SK-N-SH (cell line): ENCODE measurements around the gene WWC2. TPM values are rescaled to one million over a fixed set of nuclear protein-coding genes. Genes with fewer than 3 reads are reported as not detected.

Source experiments
- CTCF ChIA-PET: fragments of 300-600, 350-600 bp; formaldehyde crosslinking; extraction: SDS; loops from one replicate; lab custom pipeline; 2021; lab: Yijun Ruan, JAX
- POLR2A ChIA-PET: fragments of 350-600 bp; sonication (Branson Sonifier 250); formaldehyde crosslinking; extraction: SDS; loops from one replicate; lab custom pipeline; 2020; ENCODE audit warnings: antibody characterized with exemption, inconsistent platforms; lab: Yijun Ruan, JAX
- DNase-seq: peaks from one replicate; pipeline ENCODE4 v3.0.0; 2012
- H2AFZ ChIP-seq: fragments of 200-600 bp; sonication (generic); 2 replicates; pipeline ENCODE4 v1.8.1; 2016; ENCODE audit warnings: antibody characterized with exemption, mild to moderate bottlenecking, low read depth
- H3F3A ChIP-seq: fragments of 200-600 bp; sonication (generic); replicated peaks from 2 replicates; pipeline ENCODE3; 2016; ENCODE audit warnings: antibody characterized with exemption, mild to moderate bottlenecking; ENCODE audit not compliant: insufficient read depth
- H3K27ac ChIP-seq, 2 experiments: fragments of 200-500 bp in 1 of 2; fragments of 200-600 bp in 1 of 2; sonication (Bioruptor generic) in 1 of 2; sonication (generic), shearing (Covaris generic) in 1 of 2; 2 replicates each; pipeline versions ENCODE4 v1.5.1 to v1.6.1; 2014 to 2016; ENCODE audit warnings: low read depth in 2 of 2, inconsistent platforms in 1 of 2, low read length in 1 of 2, mild to moderate bottlenecking in 1 of 2, mixed read lengths in 1 of 2
- H3K27me3 ChIP-seq: fragments of 200-600 bp; sonication (generic), shearing (Covaris generic); 2 replicates; pipeline ENCODE4 v1.6.1; 2016; ENCODE audit warnings: mixed run types; ENCODE audit not compliant: insufficient read depth
- H3K36me3 ChIP-seq, 2 experiments: fragments of 200-500 bp in 1 of 2; fragments of 200-600 bp in 1 of 2; sonication (Bioruptor generic) in 1 of 2; sonication (generic) in 1 of 2; replicated peaks in 1 of 2; 2 replicates each; pipeline versions ENCODE3 to v1.5.1; 2014 to 2016; ENCODE audit warnings: low read length in 1 of 2, mild to moderate bottlenecking in 1 of 2; ENCODE audit not compliant: insufficient read depth in 2 of 2, control insufficient read depth in 1 of 2
- H3K4me1 ChIP-seq, 2 experiments: fragments of 200-500 bp in 1 of 2; fragments of 200-600 bp in 1 of 2; sonication (Bioruptor generic) in 1 of 2; sonication (generic), shearing (Covaris generic) in 1 of 2; 2 replicates each; pipeline versions ENCODE4 v1.5.1 to v1.6.1; 2014 to 2016; ENCODE audit warnings: low read depth in 1 of 2, low read length in 1 of 2, mixed run types in 1 of 2; ENCODE audit not compliant: insufficient read depth in 2 of 2, control insufficient read depth in 1 of 2
- H3K4me2 ChIP-seq: fragments of 200-600 bp; sonication (generic), shearing (Covaris generic); 2 replicates; pipeline ENCODE4 v1.6.1; 2017; ENCODE audit warnings: mixed run types
- H3K4me3 ChIP-seq, 2 experiments: fragments of 200-500 bp in 1 of 2; fragments of 200-600 bp in 1 of 2; sonication (Bioruptor generic) in 1 of 2; sonication (generic), shearing (Covaris generic) in 1 of 2; 2 replicates each; pipeline versions ENCODE4 v1.5.1 to v1.8.1; 2014 to 2016; ENCODE audit warnings: low read depth in 2 of 2, inconsistent platforms in 1 of 2, low read length in 1 of 2, mild to moderate bottlenecking in 1 of 2, mixed read lengths in 1 of 2, moderate library complexity in 1 of 2
- H3K79me2 ChIP-seq: fragments of 200-600 bp; sonication (generic); 2 replicates; pipeline ENCODE4 v1.8.1; 2017; ENCODE audit warnings: mild to moderate bottlenecking; ENCODE audit not compliant: insufficient read depth
- H3K9ac ChIP-seq: fragments of 200-600 bp; sonication (generic); 2 replicates; pipeline ENCODE4 v1.6.1; 2017; ENCODE audit warnings: mixed run types
- H3K9me2 ChIP-seq: fragments of 200-600 bp; sonication (generic); 2 replicates; pipeline ENCODE4 v1.6.1; 2017; ENCODE audit warnings: mixed run types
- H3K9me3 ChIP-seq: fragments of 200-600 bp; sonication (generic); 2 replicates; pipeline ENCODE4 v1.6.1; 2017; ENCODE audit warnings: mixed run types, mild to moderate bottlenecking, moderate library complexity
- H4K20me1 ChIP-seq: fragments of 200-600 bp; sonication (generic); 2 replicates; pipeline ENCODE4 v1.6.1; 2017; ENCODE audit warnings: mild to moderate bottlenecking, mixed run types; ENCODE audit not compliant: insufficient read depth
- CHD2 ChIP-seq: fragments of 150-350 bp; IDR thresholded peaks from 2 replicates; pipeline ENCODE4 v1.6.1; 2018; ENCODE audit warnings: low read length; ENCODE audit not compliant: partially characterized antibody
- EP300 ChIP-seq, 2 experiments: IDR thresholded peaks; 2 replicates each; pipeline versions ENCODE4 v1.4.0 to v1.6.1; 2012; ENCODE audit warnings: borderline replicate concordance in 1 of 2, low read depth in 1 of 2, low read length in 1 of 2
- EZH2phosphoT487 ChIP-seq: fragments of 200-600 bp; sonication (generic); IDR thresholded peaks from 2 replicates; pipeline ENCODE4 v1.6.1; 2017; ENCODE audit warnings: low read depth, mixed run types, mild to moderate bottlenecking, antibody characterized with exemption, moderate library complexity, borderline replicate concordance
- FOSL2 ChIP-seq: IDR thresholded peaks from 2 replicates; pipeline ENCODE4 v1.4.0; 2012; ENCODE audit warnings: low read depth, mild to moderate bottlenecking, moderate library complexity, borderline replicate concordance
- FOXM1 ChIP-seq: IDR thresholded peaks from 2 replicates; pipeline ENCODE4 v1.4.0; 2012; ENCODE audit warnings: low read depth, mild to moderate bottlenecking
- GABPA ChIP-seq: IDR thresholded peaks from 2 replicates; pipeline ENCODE4 v1.4.0; 2012; ENCODE audit warnings: low read depth, mild to moderate bottlenecking
- IRF3 ChIP-seq: fragments of 150-350 bp; IDR thresholded peaks from 2 replicates; pipeline ENCODE4 v1.6.1; 2016; ENCODE audit warnings: mild to moderate bottlenecking, low read depth, low read length
- JUND ChIP-seq: IDR thresholded peaks from 2 replicates; pipeline ENCODE4 v1.4.0; 2012
- MAX ChIP-seq: IDR thresholded peaks from 2 replicates; pipeline ENCODE4 v1.4.0; 2012; ENCODE audit warnings: low read depth
- MEF2A ChIP-seq: IDR thresholded peaks from 2 replicates; pipeline ENCODE4 v1.4.0; 2012; ENCODE audit warnings: low read depth, borderline replicate concordance
- NRF1 ChIP-seq: IDR thresholded peaks from 2 replicates; pipeline ENCODE4 v1.6.1; 2012; ENCODE audit warnings: low read depth, mild to moderate bottlenecking, low read length
- RAD21 ChIP-seq: IDR thresholded peaks from 2 replicates; pipeline ENCODE4 v1.6.1; 2012; ENCODE audit warnings: mild to moderate bottlenecking, low read length
- RCOR1 ChIP-seq: fragments of 150-350 bp; IDR thresholded peaks from 2 replicates; pipeline ENCODE4 v1.6.1; 2017; ENCODE audit warnings: antibody characterized with exemption, low read length
- REST ChIP-seq: IDR thresholded peaks from 2 replicates; pipeline ENCODE4 v1.6.1; 2012; ENCODE audit warnings: mild to moderate bottlenecking, low read depth, low read length, moderate library complexity
- RFX5 ChIP-seq: IDR thresholded peaks from 2 replicates; pipeline ENCODE4 v1.6.1; 2012; ENCODE audit warnings: mild to moderate bottlenecking, improper control_type of control experiment, low read length
- RXRA ChIP-seq: IDR thresholded peaks from 2 replicates; pipeline ENCODE4 v1.4.0; 2012; ENCODE audit warnings: low read depth, mild to moderate bottlenecking, borderline replicate concordance
- TCF12 ChIP-seq: IDR thresholded peaks from 2 replicates; pipeline ENCODE4 v1.4.0; 2012
- TEAD4 ChIP-seq: IDR thresholded peaks from 2 replicates; pipeline ENCODE4 v1.4.0; 2012; ENCODE audit warnings: mild to moderate bottlenecking, borderline replicate concordance; ENCODE audit not compliant: insufficient read depth
- USF1 ChIP-seq: IDR thresholded peaks from 2 replicates; pipeline ENCODE4 v1.4.0; 2012; ENCODE audit warnings: low read depth, borderline replicate concordance
- WGBS: methylation state at CpG from one replicate; pipeline ENCODE4 v1.1.6; 2017; ENCODE audit warnings: low lambda C conversion rate; 5-methylcytosine and 5-hydroxymethylcytosine counted together
- polyA plus RNA-seq, 3 experiments: library from polyadenylated mRNA; depleted of rRNA; stranded (reverse); fragments of >200 nt; gene quantifications; 2 replicates each; pipeline ENCODE4 v1.2.3, GENCODE V29; 2012

The WWC2 gene
- polyA plus RNA-seq, 1 of the 3 experiments (the other 2 are of a cell fraction): 18.4 TPM

GRCh38 chr4:183145773-183146172, 46.7 kb downstream of the WWC2 start:
- Histone ChIP-seq H3K9me2 (no peaks in the 10 kb centered on the region), H3K4me3 (no peak overlapping the region), H3K27me3 (no peaks in the 10 kb centered on the region), H3K4me2 (no peak overlapping the region), H3K27ac (no peak overlapping the region; a peak in 1 of 4 replicates), H3K36me3 (no peaks in the 10 kb centered on the region), H3K79me2 (peaks cover 83% of the 10 kb centered on the region), H3K9me3 (no peaks in the 10 kb centered on the region), H3K4me1 (peaks cover 26 to 33% of the 10 kb centered on the region in 2 experiments), H2AFZ (no peak overlapping the region), H3K9ac (no peak overlapping the region), H4K20me1 (peaks cover 20% of the 10 kb centered on the region), H3F3A (peaks cover 33% of the 10 kb centered on the region)
- ChIA-PET POLR2A (no interaction called here), CTCF (interaction anchor here (0.7 to 1.6 kb wide), 2 partner anchors 17 to 49 kb away, joined by 3 to 6 read pairs; no protein-coding TSS in a partner anchor)
- WGBS: 96% methylated on average over 2 of the region's 2 CpGs
- DNase-seq: no peak
- TF ChIP-seq EZH2phosphoT487 (no peak), CHD2 (no peak), USF1 (no peak), JUND (no peak), RCOR1 (no peak), NRF1 (no peak), RAD21 (no peak), IRF3 (no peak), GABPA (no peak), REST (no peak), FOXM1 (no peak), RFX5 (no peak), TEAD4 (no peak), MEF2A (no peak), FOSL2 (no peak), RXRA (no peak), TCF12 (no peak), MAX (no peak), EP300 (IDR thresholded peaks at IDR 0.05; ENCODE audit: borderline replicate concordance in 1 of 2, low read depth in 1 of 2, low read length in 1 of 2) (no peak)
